ENCODE data around the gene TLCD2.

TLCD2 gene

DNA sequence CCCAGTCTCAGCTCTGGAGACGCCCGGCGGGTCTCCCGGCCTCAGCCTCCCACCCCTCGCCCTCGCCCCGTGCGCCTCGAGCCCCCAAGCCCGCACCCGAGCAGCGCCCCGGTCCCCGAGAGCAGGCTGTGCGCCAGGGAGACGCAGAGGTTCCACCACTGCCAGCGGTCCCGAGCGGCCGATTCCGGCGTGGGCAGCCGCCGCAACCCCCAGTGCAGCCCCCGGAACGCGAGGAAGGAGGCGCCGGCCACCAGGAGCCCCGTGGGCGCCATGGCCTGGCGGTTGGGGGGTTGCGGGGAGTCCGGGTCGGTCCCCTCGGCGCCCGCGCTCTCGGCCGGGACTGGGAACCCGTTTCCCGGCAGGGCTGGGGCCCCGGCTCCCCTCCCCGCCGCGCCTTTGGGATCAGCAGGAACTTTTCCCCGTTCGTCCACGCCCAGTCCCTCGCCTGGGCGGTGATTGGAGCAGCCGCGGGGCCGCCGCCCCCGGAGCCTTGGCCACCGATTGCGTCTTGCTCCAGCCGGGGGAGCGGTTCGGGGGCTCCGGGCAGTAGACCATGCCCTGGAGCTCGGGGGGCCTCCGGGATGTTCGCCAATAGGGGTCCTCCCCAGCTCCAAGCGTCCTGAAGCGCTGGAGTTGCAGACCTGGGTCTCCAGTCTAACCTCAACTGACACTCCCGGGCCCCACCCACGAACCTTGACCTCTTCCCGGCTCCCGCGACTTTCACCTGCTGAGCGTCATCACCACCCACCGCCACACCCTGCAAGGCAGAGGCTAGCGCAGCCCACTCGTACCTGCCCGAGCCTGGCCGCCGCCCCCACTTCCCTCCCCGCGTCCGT is at the start of gene TLCD2:
TLCD2 (minus strand) TSS at position 407 of the 836 bp plus-strand sequence; CDS start at position 272, 135 bp downstream.
- peak within 1 kb of the TSS; percentile 53 for H3K4me3 ChIP-seq (ENCODE audit: low read depth, low read length)
- TF ChIP-seq, protein P1, sequence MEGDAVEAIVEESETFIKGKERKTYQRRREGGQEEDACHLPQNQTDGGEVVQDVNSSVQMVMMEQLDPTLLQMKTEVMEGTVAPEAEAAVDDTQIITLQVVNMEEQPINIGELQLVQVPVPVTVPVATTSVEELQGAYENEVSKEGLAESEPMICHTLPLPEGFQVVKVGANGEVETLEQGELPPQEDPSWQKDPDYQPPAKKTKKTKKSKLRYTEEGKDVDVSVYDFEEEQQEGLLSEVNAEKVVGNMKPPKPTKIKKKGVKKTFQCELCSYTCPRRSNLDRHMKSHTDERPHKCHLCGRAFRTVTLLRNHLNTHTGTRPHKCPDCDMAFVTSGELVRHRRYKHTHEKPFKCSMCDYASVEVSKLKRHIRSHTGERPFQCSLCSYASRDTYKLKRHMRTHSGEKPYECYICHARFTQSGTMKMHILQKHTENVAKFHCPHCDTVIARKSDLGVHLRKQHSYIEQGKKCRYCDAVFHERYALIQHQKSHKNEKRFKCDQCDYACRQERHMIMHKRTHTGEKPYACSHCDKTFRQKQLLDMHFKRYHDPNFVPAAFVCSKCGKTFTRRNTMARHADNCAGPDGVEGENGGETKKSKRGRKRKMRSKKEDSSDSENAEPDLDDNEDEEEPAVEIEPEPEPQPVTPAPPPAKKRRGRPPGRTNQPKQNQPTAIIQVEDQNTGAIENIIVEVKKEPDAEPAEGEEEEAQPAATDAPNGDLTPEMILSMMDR (IDR thresholded peaks at IDR 0.05; ENCODE audit: low read depth, low read length, missing control alignments), result no peak
- no peak for DNase-seq (ENCODE audit: low read depth)

- TF ChIP-seq, protein P1 (IDR thresholded peaks at IDR 0.05; ENCODE audit: low read depth, low read length, missing control alignments), result no peak
- DNase-seq (ENCODE audit: low read depth), result no peak
- H3K4me3 ChIP-seq (ENCODE audit: low read depth, low read length), result no peak overlapping the region
These were observed 49.4 kb upstream of the TLCD2 start for GRCh38 chr17:1759529-1759928.

DNA sequence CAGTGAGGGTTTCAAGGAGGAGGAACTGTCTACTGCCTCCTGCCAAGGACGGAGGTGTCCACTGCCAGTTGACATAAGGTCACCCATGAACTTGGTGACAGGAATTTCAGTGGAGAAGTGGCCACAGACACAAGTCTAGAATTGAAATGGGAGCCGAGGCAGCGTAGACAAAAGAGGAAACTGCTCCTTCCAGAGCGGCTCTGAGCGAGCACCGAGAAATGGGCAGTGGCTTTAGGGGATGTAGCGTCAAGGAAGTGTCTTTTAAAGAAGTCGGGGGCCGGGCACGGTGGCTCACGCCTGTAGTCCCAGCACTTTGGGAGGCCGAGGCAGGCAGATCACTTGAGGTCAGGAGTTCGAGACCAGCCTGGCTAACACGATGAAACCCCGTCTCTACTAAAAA is 48.6 kb upstream of the TLCD2 start:
- H3K4me3 ChIP-seq (ENCODE audit: low read depth, low read length), result no peak overlapping the region
- no peak for DNase-seq (ENCODE audit: low read depth)
- TF ChIP-seq, protein P1 (IDR thresholded peaks at IDR 0.05; ENCODE audit: low read depth, low read length, missing control alignments), result no peak

DNA sequence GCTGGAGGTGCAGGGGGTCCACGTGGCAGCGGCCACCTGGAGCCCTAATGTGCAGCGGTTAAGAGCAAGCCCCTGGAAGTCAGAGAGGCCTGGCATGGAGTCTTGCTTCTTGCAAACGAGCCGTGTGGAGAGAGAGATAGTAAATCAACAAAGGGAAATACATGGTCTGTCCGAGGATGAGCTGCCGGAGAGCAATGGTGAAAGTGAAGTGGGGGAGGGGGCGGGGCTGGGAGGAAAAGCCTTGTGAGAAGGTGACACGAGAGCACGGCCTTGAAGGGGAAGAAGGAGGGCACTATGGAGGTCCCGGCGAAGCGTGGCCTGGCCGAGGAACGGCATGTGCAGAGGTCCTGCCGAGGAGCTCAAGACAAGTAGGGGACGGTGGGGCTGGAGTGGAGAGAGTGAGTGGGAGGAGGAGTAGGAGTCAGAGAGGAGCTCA is 45.7 kb upstream of the TLCD2 start:
- TF ChIP-seq, protein P1 (IDR thresholded peaks at IDR 0.05; ENCODE audit: low read depth, low read length, missing control alignments), result no peak
- no peak overlapping the region for H3K4me3 ChIP-seq (ENCODE audit: low read depth, low read length)
- DNase-seq (ENCODE audit: low read depth), result no peak

DNA sequence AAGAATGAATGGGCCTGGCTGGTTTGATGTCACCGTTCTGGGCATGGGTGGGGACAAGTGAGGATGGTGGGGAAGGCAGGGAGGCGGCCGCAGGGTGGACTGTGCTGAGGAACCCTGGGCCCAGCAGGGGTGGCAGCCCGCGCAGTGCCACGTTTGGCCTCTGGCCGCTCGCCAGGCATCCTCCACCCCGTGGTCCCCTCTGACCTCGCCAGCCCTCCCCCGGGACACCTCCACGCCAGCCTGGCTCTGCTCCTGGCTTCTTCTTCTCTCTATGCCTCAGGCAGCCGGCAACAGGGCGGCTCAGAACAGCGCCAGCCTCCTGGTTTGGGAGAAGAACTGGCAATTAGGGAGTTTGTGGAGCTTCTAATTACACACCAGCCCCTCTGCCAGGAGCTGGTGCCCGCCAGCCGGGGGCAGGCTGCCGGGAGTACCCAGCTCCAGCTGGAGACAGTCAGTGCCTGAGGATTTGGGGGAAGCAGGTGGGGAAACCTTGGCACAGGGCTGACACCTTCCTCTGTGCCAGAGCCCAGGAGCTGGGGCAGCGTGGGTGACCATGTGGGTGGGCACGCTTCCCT is 45.2 kb upstream of the TLCD2 start:
- no peak for DNase-seq (ENCODE audit: low read depth)
- TF ChIP-seq, protein P1 (IDR thresholded peaks at IDR 0.05; ENCODE audit: low read depth, low read length, missing control alignments), result no peak
- no peak overlapping the region for H3K4me3 ChIP-seq (ENCODE audit: low read depth, low read length)

GRCh38 chr17:1754430-1755112 is 44.4 kb upstream of the TLCD2 start:
- no peak overlapping the region for H3K4me3 ChIP-seq (ENCODE audit: low read depth, low read length)
- TF ChIP-seq, protein P1 (IDR thresholded peaks at IDR 0.05; ENCODE audit: low read depth, low read length, missing control alignments), result no peak
- no peak for DNase-seq (ENCODE audit: low read depth)

All from GM12864 (cell line).